Sigmoid colon (tissue), 4 donors: ENCODE data around the gene CFP.
"Not testable (repeated sequence)": the region's sequence is repeated elsewhere in the genome, so short reads cannot be mapped to it uniquely, and the experiment has no call there.

Source experiments
- CTCF ChIP-seq, 4 experiments: fragments of 450-650 bp in 3 of 4; fragments of 200-600 bp in 1 of 4; IDR thresholded peaks; one replicate each; pipeline ENCODE4 v1.5.1; 2016 to 2019; ENCODE audit warnings: antibody characterized with exemption in 4 of 4, mild to moderate bottlenecking in 3 of 4, moderate library complexity in 2 of 4
- EP300 ChIP-seq, 4 donors: sonication (generic); formaldehyde crosslinking; IDR thresholded peaks; one replicate each; pipeline ENCODE4 v1.6.1; 2017; ENCODE audit warnings: antibody characterized with exemption in 4 of 4
- POLR2AphosphoS5 ChIP-seq, 4 donors: sonication (generic); formaldehyde crosslinking; IDR thresholded peaks; one replicate each; pipeline ENCODE4 v1.6.1; 2017; ENCODE audit warnings: antibody characterized with exemption in 4 of 4

DNA sequence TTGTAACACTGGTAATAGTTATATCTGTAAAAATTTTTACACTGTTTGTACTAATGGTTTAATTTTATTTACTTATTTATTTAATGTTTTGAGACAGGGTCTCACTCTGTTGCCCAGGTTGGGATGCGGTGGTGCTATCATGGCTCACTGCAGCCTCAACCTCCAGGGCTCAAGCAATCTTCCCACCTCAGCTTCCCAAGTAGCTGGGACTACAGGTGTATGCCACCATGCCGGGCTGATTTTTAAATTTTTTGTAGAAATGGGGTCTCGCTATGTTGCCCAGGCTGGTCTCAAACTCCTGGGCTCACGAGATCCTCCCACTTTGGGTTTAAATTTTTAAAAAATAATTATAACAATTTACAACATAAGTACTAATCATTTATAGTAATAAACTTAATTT lies 26.6 kb downstream of the CFP start:
- TF ChIP-seq CTCF, EP300, POLR2AphosphoS5 (IDR thresholded peaks at IDR 0.05): not testable (repeated sequence)
